ENCODE data around the gene EHD4.

Gene EHD4

DNA sequence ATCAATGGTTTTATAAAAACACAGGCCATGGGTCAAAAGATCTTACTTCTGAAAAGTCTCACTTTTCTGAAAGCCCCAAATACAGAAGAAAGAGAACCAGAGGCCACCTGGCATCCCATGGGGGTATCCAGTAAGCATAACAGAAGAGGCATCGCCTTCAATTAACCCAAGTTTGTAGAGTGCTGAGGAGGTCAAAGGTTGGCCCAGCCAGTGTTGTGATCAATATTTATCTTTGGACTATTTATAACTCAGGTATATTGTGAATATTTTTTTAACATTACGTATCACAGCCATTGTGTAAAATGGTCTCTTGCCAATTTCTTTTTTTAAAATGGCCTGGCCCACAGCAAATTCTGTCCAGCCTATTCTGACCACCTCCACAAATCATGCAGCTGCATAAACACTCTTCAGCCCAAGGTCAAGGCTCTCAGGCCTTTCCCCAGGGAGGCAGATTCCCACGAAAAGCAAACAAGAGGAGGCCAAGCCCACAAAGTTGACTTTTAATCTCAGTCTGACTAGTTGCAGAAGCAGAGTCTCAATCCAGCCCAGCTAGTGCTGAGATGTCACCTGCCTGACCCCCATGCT is 52.3 kb downstream of the EHD4 start:
- no peak for DNase-seq

DNA sequence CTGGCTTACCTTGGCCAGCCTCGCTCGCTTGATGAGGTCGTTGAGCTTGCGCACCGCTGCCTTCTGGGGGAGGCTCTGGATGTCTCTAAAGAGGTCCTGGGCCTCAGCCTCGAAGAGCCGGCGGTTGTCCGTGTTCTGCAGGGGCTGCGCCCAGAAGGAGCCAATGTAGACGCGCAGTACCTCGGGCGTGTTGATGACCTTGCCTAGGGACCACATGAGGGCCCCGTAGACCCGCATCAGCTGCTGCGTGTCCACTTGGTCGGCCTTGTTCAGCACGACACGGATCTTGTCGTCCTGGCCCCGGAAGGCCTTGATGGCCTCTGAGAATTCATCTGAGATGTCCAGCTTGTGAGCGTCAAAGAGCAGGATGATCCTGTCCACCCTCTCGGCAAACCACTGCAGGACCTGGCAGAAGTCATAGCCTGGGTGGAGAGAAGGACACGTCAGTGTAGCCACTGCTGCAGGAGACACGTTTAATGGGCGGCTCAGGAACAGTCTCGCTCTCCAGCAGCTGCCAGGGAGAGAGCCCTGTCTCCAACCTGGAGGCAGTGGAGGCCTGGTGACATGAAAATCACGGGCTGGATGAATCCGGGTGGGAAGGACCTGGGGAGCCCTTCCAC is 53.0 kb downstream of the EHD4 start:
- no peak for DNase-seq

DNA sequence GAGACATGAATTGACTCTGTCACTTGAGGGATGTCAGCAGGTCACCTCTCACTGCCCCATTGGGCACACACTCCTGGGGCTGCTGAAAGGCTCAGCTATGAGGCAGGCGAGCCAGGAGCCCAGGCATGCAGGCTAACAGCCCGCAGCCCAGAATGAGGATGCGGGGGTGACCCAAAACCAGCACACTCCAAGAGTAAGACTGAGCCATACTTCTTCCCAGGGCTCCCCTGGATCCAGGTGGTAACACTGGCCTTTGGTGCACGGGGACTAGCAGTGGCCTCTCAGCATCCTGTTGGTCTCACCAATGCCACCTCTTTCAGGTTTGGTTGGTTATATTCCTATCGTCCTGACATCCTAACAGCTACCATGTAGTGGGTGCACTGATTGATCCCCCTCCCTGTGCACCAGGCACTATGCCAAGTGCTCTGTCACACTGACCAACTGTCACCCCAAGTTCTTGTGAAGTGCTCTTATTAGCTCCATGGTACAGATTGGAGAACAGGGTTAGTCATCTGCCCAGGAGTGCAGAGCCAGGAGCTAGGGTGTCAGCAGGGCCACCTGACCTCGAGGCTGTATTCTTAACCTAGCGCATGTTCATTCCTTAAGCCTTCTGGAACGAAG is 53.7 kb downstream of the EHD4 start:
- no peak for DNase-seq

DNA sequence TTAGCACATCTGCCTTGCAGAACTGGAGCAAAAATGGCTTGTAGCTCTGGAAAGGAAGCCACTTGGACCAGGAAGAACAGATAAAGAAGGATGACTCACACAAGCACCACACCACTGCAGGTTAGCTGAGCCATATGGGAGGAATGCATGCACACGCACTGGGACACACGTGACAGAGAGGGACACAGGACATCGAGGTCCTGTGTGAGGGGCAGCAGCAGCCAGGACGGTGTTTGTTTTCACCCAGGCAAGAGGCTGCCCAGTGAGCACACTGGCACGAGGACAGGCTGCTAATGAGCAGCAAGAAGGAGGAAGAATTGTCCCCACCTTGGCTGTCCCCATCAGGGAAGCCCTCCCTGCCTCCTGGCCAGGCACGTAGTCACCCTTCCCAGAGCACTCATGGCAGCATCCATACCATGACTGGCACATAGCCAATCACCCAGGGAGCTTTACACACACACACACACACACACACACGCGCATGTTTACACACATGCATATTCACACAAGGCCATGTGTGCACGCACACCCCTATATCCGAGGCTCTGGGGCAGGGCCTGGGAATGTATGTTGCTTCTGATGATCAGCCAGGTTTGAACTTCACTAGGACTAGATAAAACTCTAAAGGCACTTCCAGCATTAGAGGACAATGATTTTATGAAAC is 54.5 kb downstream of the EHD4 start:
- peak in 3 of 56 donors; percentile 8 to 42 (median 12) for DNase-seq

DNA sequence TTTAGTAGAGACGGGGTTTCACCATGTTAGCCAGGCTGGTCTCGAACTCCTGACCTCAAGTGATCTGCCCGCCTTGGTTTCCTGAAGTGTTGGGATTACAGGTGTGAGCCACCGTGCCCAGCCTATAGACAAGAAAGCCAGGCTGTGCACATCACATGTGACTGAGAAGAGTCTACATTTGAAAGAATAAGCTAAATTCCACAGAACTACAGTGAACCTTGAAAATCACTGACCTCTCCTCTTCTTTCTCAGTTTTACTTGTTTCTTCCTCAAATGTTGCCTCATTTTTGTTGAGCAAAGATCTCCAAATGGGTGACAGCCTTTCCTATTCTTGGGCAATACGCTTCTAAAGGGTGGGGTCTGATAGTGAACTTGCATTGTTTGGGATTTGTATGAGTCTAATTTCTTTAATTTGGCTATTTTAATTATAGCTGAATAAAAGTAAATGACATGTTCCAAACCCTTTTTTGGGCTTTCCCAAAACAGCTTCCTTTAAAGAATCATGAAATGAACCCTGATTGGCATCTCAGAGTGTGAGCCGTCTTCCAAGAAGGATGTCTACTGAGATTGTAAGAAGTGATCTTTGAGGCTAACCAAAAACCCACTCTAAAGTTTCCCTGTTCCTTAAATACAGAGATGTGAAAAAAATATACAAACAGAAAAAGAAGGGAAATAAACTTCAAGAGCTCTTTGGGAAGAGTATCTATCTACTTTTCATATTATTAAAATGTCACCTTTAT is 56.9 kb downstream of the EHD4 start:
- DNase-seq: no peak

DNA sequence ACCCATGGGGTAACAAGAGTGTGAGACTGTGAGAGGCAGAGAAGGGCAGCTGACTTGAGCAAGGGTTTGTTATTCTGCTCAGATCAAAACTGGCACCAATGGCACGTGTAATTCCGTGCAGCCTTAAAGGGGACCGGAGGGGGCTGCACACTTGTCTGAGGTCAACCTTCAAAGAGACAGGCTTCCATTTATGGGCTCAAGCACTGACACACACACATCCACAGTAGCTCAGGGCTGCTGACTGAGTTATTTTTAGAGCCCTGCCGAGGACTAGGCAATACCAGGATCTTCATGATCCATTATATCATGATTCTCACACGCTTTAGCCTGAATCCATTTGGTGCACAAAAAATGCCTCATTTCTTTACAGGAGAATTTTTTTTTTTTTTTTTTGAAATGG is 57.9 kb downstream of the EHD4 start:
- peak in 1 of 56 donors; percentile 17 for DNase-seq

DNA sequence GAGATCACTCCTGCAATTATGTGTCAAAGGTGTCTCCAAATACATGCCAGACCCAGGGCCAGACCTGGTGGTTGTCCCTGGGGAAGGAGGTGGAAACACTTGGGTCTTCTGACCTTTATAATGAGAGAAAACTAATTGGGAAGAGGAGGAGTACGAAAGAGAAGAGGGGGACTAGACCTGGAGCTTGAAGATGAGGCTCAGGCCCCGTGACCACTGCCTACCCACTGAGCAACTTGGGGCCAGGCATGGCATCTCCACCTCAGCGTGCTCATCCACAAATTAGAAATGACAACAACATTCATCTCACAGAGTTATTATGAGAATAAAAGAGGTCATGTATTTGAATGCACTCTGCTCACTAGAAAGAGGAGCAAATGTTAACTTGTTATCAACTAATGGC is 59.1 kb downstream of the EHD4 start:
- no peak for DNase-seq

DNA sequence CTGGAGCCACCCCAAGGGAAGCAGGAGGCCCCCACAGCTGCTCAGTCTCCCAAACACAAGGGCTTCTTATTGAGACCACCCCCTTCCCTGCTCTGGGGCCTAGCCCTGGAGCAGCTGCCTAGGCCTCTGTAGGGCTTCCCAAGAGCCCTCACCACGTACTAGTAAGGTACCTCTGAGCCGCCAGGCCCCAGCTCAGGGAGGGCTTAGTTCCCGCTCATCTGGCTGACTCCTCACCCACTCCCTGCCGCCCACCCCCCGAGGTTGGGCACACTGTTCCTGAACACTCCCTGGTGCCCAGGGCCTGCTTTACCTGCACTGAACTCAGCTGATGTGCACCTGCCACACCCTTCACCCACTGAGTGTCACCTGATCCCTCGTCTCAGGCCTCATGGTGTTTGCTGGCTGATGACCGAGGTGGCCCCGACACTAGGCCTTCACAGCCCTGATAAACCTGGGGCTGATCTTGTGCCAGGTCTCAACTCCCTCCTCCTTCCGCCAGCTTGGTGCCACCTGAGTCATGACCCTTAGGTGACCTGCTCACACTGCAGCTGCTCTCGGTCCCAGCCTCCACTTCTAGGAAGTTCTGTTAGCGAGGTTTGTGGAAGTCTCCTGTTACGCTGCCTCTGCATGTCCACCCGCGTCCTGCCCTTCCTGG is 60.5 kb downstream of the EHD4 start:
- no peak for DNase-seq

DNA sequence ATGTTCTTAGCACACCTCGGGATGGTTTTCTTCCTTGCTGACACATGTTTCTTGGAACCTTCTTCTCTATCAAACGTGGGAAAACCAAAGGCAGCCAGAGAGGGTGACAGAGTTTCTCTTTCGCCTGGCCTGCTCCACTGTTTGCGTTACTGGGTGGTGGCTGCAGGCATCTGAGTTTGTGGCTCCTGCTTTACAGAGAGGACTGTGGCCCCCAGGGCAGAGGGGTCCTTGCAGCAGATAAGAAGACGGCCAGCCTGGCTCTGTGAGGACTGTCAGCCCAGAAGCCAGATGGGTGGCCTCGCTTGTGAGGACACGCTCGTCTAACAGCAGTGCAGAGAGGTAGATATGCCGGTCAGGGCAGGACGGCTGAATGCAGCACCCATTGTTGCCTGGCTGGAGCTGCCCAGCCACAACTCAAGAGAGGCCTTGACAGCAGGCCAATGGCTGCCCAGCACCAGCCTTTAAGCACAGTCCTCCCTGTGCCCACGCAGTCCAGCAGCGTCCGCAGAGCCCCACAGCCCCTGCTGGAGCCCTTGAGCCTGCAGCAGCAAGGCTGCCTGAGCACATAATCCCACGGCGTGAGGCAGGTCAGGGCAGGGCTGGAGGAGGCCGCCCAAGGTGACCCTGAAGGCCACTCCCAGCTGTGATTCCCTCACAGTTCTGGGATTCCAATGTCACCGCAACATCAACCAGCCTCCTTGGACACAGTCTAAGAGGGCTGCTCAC is 63.5 kb downstream of the EHD4 start:
- no peak for DNase-seq

DNA sequence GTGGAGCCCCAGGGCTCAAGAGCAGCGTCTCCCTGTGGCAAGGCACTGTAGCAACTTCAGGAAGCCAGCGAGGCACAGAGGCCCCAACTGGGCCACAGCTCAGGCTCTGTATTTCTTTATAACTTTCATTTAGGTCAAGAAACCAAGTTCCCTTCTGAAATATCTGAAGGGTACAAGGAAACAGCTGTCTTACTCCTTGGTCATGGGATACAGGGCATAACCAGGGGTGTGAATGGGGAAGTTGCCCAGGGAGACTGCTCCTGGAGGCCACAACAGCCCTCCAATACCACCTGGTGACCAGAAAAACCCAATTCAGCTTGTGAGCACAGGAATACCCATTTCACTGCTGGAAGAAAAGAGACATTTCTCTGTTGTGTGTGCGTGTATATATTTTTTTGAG is 65.2 kb downstream of the EHD4 start:
- DNase-seq: no peak

DNA sequence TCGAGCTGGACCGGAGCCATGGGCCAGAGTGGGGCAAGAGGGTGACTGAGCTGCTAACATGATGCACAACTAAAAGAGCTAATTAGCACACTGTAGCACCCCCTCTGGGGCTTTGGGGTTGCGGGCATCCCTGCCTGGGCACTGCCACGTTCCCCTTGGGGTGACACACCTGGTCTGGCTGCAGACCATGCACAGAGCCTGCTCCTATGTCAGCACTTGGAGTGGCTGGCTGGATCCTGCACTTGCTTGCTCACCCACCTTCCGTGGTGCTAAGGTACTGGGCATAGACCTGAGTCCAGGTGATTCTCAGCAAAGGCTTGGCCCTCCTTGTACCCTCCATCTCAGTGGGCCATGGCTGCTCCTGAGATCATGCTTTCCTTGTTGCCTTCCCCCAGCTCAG is 65.7 kb downstream of the EHD4 start:
- no peak for DNase-seq

DNA sequence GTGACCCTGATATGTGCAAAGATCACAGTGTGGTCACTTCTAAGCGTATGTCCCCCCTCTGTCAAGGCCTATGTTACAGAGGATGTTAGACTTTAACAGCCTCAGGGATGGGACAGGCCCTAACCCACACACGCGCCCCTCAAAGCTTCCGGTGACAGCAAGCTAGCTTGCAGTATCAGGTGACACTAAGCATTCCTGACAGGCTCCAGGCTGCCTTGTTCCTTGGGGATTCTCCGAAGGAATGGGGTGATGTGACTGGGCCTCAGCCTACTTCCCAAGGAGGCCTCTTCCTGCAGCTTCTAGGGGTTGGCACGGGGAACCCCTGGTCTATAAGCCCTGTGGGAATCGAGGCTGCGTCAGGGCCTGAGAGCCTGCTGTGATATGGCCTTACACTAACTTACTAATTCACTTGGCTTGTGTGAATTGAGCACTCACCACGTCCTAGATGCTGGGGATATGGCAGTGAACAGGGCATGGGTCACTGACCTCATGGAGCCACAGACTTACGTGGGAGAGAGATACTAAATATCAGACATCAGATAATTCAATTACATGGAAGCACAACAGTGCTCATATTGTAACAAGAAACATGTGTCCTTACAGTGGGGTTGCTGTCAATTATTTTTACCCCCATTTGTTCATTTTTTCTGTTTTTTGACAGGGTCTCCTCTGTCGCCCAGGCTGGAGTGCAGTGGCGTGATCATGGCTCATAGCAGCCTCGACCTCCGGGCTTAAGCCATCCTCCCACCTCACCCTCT is 67.1 kb downstream of the EHD4 start:
- no peak for DNase-seq

DNA sequence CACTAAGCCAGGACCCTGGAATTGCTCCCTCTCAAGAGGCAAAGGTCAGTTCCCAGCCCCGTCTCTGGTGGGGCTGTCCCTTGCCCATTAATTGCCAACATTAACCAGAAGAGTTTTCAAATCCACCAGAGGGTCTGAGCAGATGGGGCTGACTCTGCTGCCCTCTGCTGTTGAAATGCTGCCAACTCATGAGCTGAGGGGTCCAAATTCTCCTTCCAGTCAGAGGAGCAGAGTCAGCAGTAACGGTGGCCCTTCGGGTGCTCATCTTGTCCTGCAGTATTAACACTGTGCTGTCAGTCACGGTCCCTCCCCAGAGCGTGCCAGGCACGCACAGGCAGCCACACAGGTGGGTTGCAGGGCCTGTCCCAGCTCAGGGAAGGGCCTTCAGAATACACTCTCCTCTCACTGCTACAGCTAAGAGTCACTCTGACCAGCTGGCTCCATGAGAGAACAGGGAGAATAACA is 67.8 kb downstream of the EHD4 start:
- DNase-seq: peak in 45 of 56 donors; percentile 7 to 83 (median 40)

DNA sequence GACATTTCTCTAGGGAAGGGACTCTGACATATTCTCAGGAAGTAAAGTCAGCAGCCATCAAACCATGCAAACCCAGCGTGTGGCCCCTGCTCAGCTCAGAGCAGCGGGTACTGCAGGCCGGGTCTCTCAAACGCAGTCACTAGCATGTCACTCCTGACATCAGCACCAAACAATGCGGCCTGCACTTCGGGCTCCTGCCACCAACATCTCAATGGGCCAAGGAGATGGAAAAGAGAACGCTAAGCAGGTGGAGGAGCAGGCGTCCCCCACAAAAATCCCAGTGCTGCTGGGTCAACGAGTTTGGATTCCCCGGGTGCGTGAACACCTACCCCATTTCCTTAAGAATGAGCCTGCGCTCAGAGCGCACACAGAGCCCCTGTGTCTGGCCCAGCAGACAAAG is 68.6 kb downstream of the EHD4 start:
- DNase-seq: no peak

DNA sequence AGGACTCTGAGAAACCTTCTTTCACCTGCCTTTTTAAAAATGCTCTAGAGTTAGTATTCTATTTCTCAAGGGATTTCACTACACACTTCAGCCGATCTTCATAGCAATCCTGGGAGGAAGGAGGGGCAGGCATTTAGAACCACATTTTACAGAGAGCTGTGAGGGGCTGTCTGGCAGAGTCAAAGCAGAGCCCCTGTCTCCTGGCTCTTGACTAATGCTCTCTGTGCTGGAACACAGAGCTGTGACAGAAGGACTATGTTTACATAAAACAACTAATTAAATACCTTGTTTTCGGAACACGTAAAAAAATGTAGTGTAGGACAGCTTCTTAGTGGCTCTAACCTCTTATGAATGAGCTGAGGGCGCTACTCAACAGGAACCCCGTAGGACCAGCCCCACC is 70.9 kb downstream of the EHD4 start:
- no peak for DNase-seq

DNA sequence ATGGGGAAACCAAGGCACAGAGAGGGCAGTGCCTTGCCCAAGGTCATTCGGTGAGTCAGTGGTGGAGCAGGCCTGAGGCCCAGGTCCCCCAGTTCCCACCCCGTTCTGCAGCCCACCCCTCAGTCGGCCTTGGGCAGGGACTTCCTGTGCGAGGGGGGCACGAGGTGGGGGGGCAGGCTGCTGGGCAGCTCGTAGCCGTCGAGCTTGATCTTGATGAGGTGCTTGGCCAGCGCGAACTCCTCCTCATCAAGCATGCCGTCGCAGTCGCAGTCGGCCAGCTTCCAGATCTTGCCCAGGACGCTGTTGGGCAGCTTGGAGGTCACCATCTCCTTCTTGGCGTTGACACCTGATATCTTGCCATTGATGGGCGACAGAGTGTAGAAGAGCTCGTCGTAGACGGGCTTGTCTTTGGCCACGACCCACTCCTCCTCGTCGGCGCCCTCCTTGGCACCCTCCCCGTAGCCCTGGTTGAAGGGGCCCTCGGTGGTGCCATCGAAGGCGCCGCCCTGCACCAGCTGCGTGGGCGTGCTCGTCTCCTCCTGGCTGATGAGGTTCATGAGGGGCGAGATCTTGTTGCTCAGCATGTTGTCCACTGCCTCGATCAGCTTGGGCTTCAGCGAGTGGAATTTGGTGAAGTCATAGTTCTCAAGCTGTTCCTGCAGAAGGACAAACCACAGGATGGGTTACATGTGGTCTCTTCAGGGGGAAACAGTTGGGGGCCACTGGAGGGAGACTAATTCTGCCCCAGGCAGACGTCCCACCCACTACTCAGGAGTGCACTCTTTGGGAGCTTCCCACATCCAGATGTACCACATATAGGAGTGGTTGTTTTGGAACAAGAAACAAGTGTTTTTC is 71.6 kb downstream of the EHD4 start:
- DNase-seq: no peak

DNA sequence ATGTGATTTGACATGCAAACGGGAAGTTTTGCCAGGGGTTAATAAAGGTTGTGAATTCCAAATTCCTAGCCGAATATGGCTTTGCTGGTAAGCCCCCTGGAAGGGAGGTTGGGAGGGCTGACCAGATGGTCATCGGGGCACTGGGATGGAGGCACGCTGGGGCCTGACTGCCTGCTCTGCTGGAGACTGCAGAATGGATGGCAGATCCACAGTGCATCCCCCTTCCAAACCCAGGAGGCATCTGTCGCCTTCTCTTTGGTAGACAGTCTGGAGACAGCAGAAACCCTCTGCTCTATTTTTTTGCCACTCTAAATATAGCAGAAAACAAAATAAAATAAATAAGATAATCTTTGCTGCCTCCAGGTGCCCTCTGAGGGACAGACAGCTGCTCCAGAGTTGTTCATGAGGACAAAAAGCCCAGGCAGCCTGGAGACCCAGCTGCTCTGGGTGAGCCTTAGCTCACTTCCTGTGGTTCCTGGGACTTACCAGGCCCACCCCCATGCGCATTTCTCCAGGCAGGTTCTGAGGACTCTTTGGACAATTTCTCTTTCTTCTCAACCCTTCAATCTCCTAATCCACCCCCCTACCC is 72.4 kb downstream of the EHD4 start:
- DNase-seq: no peak

DNA sequence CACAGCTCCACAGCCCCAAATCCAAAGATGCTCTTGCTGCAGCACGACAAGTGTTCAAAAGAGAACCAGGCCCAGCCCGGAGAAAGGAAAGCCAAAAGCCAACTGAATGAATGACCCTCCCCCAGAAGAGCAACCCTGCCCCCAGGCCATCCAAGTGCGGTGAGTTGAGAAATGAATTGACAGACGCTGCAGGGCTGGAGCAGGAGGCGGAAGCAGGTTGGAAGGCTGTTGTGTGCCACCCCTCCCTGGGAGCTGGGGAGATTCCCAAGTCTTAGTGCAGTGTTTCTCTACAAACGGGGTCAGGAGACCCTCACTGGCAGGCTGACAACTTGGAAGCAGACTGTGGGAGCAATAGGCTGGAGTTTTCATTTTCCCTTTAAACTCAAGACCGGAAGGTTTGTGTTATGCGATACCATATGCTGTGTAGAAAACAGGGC is 75.0 kb downstream of the EHD4 start:
- DNase-seq: no peak
